ENCODE measurements around the gene PHYKPL. TPM values are rescaled to one million over a fixed set of nuclear protein-coding genes. Genes with fewer than 3 reads are reported as not detected.

The PHYKPL gene
- total and polyA plus RNA-seq, 2 of the 8 experiments (the other 6 are each of a cell fraction or from before 2014, with no cell fraction given), result 25.1 to 32.1 TPM

DNA sequence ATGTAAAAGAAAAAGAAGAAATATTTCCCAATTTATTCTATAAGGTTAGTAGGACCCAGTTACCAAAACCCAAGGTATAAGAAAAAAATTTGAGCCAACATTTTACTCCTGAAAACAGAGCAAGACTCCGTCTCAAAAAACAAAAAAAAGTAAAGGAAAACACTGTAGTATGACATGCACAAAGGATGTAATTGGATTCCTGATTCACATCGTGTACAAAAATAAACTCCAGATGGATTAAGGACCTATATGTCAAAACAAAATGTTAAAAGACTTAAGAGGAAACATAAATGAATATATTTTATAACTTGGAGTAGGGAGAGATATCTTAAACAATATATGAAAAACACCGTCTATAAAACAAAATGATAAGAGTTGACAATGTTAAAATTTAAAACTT lies 13.8 kb downstream of the PHYKPL start (continued):
- TF ChIP-seq RFX5 (IDR thresholded peaks at IDR 0.05; ENCODE audit: borderline replicate concordance, low read depth, low read length), result no peak
- no peak for TF ChIP-seq RAD21 (IDR thresholded peaks at IDR 0.05 in 1 of 2, conservative IDR thresholded peaks at IDR 0.05 in 1 of 2; ENCODE audit: low read depth in 2 of 2, low read length in 2 of 2)
